ENCODE results near the gene AOAH.

AOAH gene

DNA sequence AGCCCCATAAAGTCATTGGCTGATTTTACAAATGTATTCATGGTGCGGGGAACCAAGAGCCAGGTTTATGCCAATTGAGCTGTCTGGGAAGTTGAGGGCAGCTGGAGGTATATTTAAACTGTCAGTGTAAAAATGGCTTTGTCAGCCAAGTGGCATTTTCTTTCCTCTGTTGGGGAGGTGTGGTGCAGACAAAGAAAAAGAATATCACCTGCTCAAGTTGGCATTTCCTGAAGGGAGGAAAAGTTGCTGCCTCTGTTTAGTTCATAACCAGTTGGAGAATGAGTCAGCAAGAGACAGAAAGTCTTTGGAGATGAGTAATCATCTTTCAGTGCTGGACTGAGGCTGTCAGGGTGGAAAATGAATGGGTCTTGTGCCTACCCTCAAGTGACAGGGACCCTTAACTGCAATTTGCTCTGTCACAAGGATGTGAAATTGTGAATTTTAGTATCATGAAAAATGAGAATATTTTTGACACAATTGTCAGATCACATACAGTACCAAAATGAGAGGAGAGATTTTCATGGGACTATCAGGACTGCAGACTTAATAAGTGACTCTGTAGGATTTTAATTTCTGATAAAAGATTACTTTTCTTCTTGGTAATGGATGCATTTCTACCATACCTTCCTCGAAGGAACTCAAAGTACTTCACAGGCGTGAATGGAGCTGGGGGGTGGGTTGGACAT lies 197.3 kb downstream of the AOAH start:
- ATAC-seq = peak; percentile 94
- TF ChIP-seq PPARA (CRISPR knock-in tag; IDR thresholded peaks at IDR 0.05; ENCODE audit: borderline replicate concordance) (no peak), CSDC2 (CRISPR knock-in tag; IDR thresholded peaks at IDR 0.05) (no peak), ISL1 (CRISPR knock-in tag; IDR thresholded peaks at IDR 0.05) (peak; percentile 32; the same call in 1 of the 2 replicates)

GRCh38 chr7:36523371-36524101 lies 200.8 kb downstream of the AOAH start:
- TF ChIP-seq ZC3H10 (CRISPR knock-in tag; IDR thresholded peaks at IDR 0.05) = no peak
- TF ChIP-seq SNAI2 (CRISPR knock-in tag; IDR thresholded peaks at IDR 0.05) = no peak
- no peak for TF ChIP-seq BACH2 (CRISPR knock-in tag; IDR thresholded peaks at IDR 0.05; ENCODE audit: borderline replicate concordance)
- TF ChIP-seq ZNF565 (CRISPR knock-in tag; conservative IDR thresholded peaks at IDR 0.05; ENCODE audit: low read depth) = no peak
- TF ChIP-seq RARB (CRISPR knock-in tag; IDR thresholded peaks at IDR 0.05) = no peak
- TF ChIP-seq, protein P1, sequence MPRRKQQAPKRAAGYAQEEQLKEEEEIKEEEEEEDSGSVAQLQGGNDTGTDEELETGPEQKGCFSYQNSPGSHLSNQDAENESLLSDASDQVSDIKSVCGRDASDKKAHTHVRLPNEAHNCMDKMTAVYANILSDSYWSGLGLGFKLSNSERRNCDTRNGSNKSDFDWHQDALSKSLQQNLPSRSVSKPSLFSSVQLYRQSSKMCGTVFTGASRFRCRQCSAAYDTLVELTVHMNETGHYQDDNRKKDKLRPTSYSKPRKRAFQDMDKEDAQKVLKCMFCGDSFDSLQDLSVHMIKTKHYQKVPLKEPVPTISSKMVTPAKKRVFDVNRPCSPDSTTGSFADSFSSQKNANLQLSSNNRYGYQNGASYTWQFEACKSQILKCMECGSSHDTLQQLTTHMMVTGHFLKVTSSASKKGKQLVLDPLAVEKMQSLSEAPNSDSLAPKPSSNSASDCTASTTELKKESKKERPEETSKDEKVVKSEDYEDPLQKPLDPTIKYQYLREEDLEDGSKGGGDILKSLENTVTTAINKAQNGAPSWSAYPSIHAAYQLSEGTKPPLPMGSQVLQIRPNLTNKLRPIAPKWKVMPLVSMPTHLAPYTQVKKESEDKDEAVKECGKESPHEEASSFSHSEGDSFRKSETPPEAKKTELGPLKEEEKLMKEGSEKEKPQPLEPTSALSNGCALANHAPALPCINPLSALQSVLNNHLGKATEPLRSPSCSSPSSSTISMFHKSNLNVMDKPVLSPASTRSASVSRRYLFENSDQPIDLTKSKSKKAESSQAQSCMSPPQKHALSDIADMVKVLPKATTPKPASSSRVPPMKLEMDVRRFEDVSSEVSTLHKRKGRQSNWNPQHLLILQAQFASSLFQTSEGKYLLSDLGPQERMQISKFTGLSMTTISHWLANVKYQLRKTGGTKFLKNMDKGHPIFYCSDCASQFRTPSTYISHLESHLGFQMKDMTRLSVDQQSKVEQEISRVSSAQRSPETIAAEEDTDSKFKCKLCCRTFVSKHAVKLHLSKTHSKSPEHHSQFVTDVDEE (CRISPR knock-in tag; IDR thresholded peaks at IDR 0.05) = no peak
- TF ChIP-seq TOX (CRISPR knock-in tag; IDR thresholded peaks at IDR 0.05; ENCODE audit: borderline replicate concordance) = no peak
- ATAC-seq = no peak

DNA sequence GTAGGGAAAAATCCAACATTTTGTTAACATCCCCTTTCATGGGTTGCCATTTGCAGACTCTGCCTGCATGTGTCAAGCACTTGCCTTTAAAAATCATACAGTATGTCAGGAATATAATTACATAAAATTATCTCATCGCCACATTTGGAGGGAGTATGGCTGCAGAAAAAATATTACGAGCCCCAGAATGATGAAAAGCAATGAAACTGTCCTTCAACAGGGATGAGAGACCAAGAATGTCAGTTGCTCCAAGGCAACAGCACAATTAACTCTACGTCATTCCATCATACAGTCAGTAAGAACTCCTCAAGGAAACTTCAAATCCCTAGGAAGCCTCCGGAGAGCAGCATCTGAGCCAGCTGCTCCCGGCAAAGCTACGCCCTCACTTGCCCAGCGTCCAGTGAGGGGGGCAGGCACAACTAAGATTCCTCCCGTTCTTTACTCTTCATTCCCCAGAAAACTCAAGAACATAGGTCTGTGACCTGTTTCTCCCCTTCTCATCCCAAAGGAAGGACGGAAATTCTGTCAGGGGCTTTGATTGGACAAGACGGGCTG lies 201.8 kb downstream of the AOAH start:
- TF ChIP-seq CSRNP3 (CRISPR knock-in tag; IDR thresholded peaks at IDR 0.05) (no peak), TOX (CRISPR knock-in tag; IDR thresholded peaks at IDR 0.05; ENCODE audit: borderline replicate concordance) (no peak), GLIS3 (CRISPR knock-in tag; IDR thresholded peaks at IDR 0.05) (no peak)
- TF ChIP-seq, protein P2, sequence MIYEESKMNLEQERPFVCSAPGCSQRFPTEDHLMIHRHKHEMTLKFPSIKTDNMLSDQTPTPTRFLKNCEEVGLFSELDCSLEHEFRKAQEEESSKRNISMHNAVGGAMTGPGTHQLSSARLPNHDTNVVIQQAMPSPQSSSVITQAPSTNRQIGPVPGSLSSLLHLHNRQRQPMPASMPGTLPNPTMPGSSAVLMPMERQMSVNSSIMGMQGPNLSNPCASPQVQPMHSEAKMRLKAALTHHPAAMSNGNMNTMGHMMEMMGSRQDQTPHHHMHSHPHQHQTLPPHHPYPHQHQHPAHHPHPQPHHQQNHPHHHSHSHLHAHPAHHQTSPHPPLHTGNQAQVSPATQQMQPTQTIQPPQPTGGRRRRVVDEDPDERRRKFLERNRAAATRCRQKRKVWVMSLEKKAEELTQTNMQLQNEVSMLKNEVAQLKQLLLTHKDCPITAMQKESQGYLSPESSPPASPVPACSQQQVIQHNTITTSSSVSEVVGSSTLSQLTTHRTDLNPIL (CRISPR knock-in tag; IDR thresholded peaks at IDR 0.05; ENCODE audit: low read depth) = no peak
- ATAC-seq = no peak

GRCh38 chr7:36521911-36522310 lies 202.4 kb downstream of the AOAH start:
- ATAC-seq = no peak
- TF ChIP-seq, protein P2 (CRISPR knock-in tag; IDR thresholded peaks at IDR 0.05; ENCODE audit: low read depth) = no peak
- no peak for TF ChIP-seq PPARA (CRISPR knock-in tag; IDR thresholded peaks at IDR 0.05; ENCODE audit: borderline replicate concordance)
- TF ChIP-seq ISL1 (CRISPR knock-in tag; IDR thresholded peaks at IDR 0.05) = no peak
- TF ChIP-seq BACH2 (CRISPR knock-in tag; IDR thresholded peaks at IDR 0.05; ENCODE audit: borderline replicate concordance) = no peak
- no peak for TF ChIP-seq SNAI2 (CRISPR knock-in tag; IDR thresholded peaks at IDR 0.05)
- TF ChIP-seq ZNF565 (CRISPR knock-in tag; conservative IDR thresholded peaks at IDR 0.05; ENCODE audit: low read depth) = no peak
- TF ChIP-seq POU6F1 (CRISPR knock-in tag; IDR thresholded peaks at IDR 0.05; ENCODE audit: borderline replicate concordance, low read depth) = no peak
- no peak for TF ChIP-seq OSR1 (CRISPR knock-in tag; IDR thresholded peaks at IDR 0.05)
- no peak for TF ChIP-seq TCF4 (CRISPR knock-in tag; IDR thresholded peaks at IDR 0.05; ENCODE audit: borderline replicate concordance)
- TF ChIP-seq CSDC2 (CRISPR knock-in tag; IDR thresholded peaks at IDR 0.05) = no peak
- TF ChIP-seq CSRNP3 (CRISPR knock-in tag; IDR thresholded peaks at IDR 0.05) = no peak
- TF ChIP-seq ARNTL (CRISPR knock-in tag; IDR thresholded peaks at IDR 0.05; ENCODE audit: borderline replicate concordance, low read depth) = no peak
- TF ChIP-seq RARB (CRISPR knock-in tag; IDR thresholded peaks at IDR 0.05) = no peak
- no peak for TF ChIP-seq TOX (CRISPR knock-in tag; IDR thresholded peaks at IDR 0.05; ENCODE audit: borderline replicate concordance)
- TF ChIP-seq ZFP30 (CRISPR knock-in tag; IDR thresholded peaks at IDR 0.05) = no peak
- no peak for TF ChIP-seq PATZ1 (CRISPR knock-in tag; IDR thresholded peaks at IDR 0.05; ENCODE audit: borderline replicate concordance)

Measured in SK-N-SH treated with all-trans-retinoic acid at 6 μM for 48 hours (cell line).